Neuronal stem cell (in vitro differentiated cells): ENCODE data around the gene CNOT8.

Experiments
- DNase-seq: peaks from one replicate; pipeline ENCODE4 v3.0.0-alpha.2; 2013; ENCODE audit warnings: low spot score
- H2AFZ ChIP-seq: one replicate; pipeline ENCODE4 v1.6.1; 2013; ENCODE audit warnings: mild to moderate bottlenecking, low read length, inconsistent platforms
- H2AK5ac ChIP-seq: 2 replicates; pipeline ENCODE4 v1.6.1; 2013; ENCODE audit warnings: low read depth, mild to moderate bottlenecking, inconsistent platforms, low read length, moderate library complexity, mixed read lengths
- H2BK120ac ChIP-seq: 2 replicates; pipeline ENCODE4 v1.6.1; 2013; ENCODE audit warnings: low read depth, mild to moderate bottlenecking, inconsistent platforms, low read length, moderate library complexity, mixed read lengths
- H2BK12ac ChIP-seq: one replicate; pipeline ENCODE4 v1.6.1; 2013; ENCODE audit warnings: low read length, inconsistent platforms
- H2BK15ac ChIP-seq: 2 replicates; pipeline ENCODE4 v1.6.1; 2013; ENCODE audit warnings: mild to moderate bottlenecking, low read length, inconsistent platforms, mixed read lengths
- H2BK5ac ChIP-seq: one replicate; pipeline ENCODE4 v1.6.1; 2013; ENCODE audit warnings: inconsistent platforms, mild to moderate bottlenecking, low read length, moderate library complexity
- H3K14ac ChIP-seq: one replicate; pipeline ENCODE4 v1.6.1; 2013; ENCODE audit warnings: low read length, inconsistent platforms
- H3K18ac ChIP-seq: 2 replicates; pipeline ENCODE4 v1.6.1; 2013; ENCODE audit warnings: low read length, inconsistent platforms
- H3K23ac ChIP-seq: 2 replicates; pipeline ENCODE4 v1.6.1; 2013; ENCODE audit warnings: low read depth, mild to moderate bottlenecking, mixed read lengths, low read length, inconsistent platforms; ENCODE audit not compliant: poor library complexity
- H3K27ac ChIP-seq: replicated peaks from 3 replicates; pipeline ENCODE4 v1.5.1; 2013; ENCODE audit warnings: low read length, inconsistent platforms
- H3K27me3 ChIP-seq, 3 experiments: 2 replicates each; pipeline ENCODE4 v1.6.1; 2013; ENCODE audit warnings: low read length in 3 of 3, mild to moderate bottlenecking in 2 of 3, inconsistent platforms in 1 of 3, low read depth in 1 of 3, mixed read lengths in 1 of 3, moderate library complexity in 1 of 3; ENCODE audit not compliant: control insufficient read depth in 3 of 3, insufficient read depth in 3 of 3
- H3K36me3 ChIP-seq, 2 donors: replicated peaks in 1 of 2; 2 replicates each; pipeline ENCODE4 v1.6.1; 2013; ENCODE audit warnings: low read length in 2 of 2; ENCODE audit not compliant: control insufficient read depth in 2 of 2, insufficient read depth in 2 of 2
- H3K4ac ChIP-seq: 2 replicates; pipeline ENCODE4 v1.6.1; 2013; ENCODE audit warnings: inconsistent platforms, mild to moderate bottlenecking, low read length, moderate library complexity
- H3K4me1 ChIP-seq, 2 donors: 1 replicate in 1 of 2; 2 replicates in 1 of 2; pipeline ENCODE4 v1.6.1; 2013; ENCODE audit warnings: low read length in 2 of 2, low read depth in 1 of 2; ENCODE audit not compliant: control insufficient read depth in 2 of 2, insufficient read depth in 1 of 2
- H3K4me2 ChIP-seq: one replicate; pipeline ENCODE4 v1.6.1; 2013; ENCODE audit warnings: mild to moderate bottlenecking, low read length, inconsistent platforms; ENCODE audit not compliant: insufficient read depth, poor library complexity, severe bottlenecking
- H3K4me3 ChIP-seq, 2 donors: 2 replicates each; pipeline ENCODE4 v1.5.1; 2013; ENCODE audit warnings: low read length in 2 of 2, mild to moderate bottlenecking in 2 of 2, inconsistent platforms in 1 of 2, moderate library complexity in 1 of 2
- H3K79me1 ChIP-seq: one replicate; pipeline ENCODE4 v1.6.1; 2013; ENCODE audit warnings: low read depth, mild to moderate bottlenecking, inconsistent platforms, low read length, moderate library complexity
- H3K9ac ChIP-seq: one replicate; pipeline ENCODE4 v1.6.1; 2013; ENCODE audit warnings: mild to moderate bottlenecking, low read depth, low read length, inconsistent platforms; ENCODE audit not compliant: poor library complexity
- H3K9me3 ChIP-seq, 2 donors: replicated peaks in 1 of 2; 2 replicates each; pipeline versions ENCODE3 to v1.6.1; 2013; ENCODE audit warnings: low read length in 2 of 2, mild to moderate bottlenecking in 2 of 2, inconsistent platforms in 1 of 2, low read depth in 1 of 2, mixed read lengths in 1 of 2, moderate library complexity in 1 of 2; ENCODE audit not compliant: control insufficient read depth in 2 of 2, insufficient read depth in 1 of 2
- H4K8ac ChIP-seq: one replicate; pipeline ENCODE4 v1.6.1; 2013; ENCODE audit warnings: low read depth, mild to moderate bottlenecking, inconsistent platforms, low read length, moderate library complexity
- H4K91ac ChIP-seq: one replicate; pipeline ENCODE4 v1.6.1; 2013; ENCODE audit warnings: low read length, low read depth, mild to moderate bottlenecking, inconsistent platforms; ENCODE audit not compliant: poor library complexity
- WGBS, 2 donors: extraction: QIAGEN DNeasy Blood & Tissue Kit; methylation state at CpG; one replicate each; pipeline ENCODE4 v1.1.7; 2013; ENCODE audit warnings: missing lambda C conversion rate in 2 of 2, mixed read lengths in 1 of 2; ENCODE audit not compliant: insufficient read length in 2 of 2, insufficient replicate concordance in 1 of 2; ENCODE audit errors: extremely low coverage in 2 of 2; 5-methylcytosine and 5-hydroxymethylcytosine counted together

The CNOT8 gene

GRCh38 chr5:154842689-154843530, 15.5 kb upstream of the CNOT8 start:
- Histone ChIP-seq H2BK12ac (no peak overlapping the region), H2BK120ac (no peak overlapping the region), H3K9ac (no peak overlapping the region), H3K4me3 (no peak overlapping the region), H3K36me3 (peaks cover 0 to under 1% of the 10 kb centered on the region in 2 donors), H3K4ac (no peak overlapping the region), H3K9me3 (no peaks in the 10 kb centered on the region), H3K27ac (no peak overlapping the region), H3K27me3 (no peaks in the 10 kb centered on the region), H3K14ac (no peak overlapping the region), H2AFZ (no peak overlapping the region), H3K23ac (no peak overlapping the region), H3K18ac (no peak overlapping the region), H2BK15ac (no peak overlapping the region), H3K79me1 (no peaks in the 10 kb centered on the region), H2AK5ac (no peak overlapping the region), H3K4me2 (no peak overlapping the region), H4K8ac (no peak overlapping the region), H3K4me1 (no peaks in the 10 kb centered on the region), H4K91ac (no peak overlapping the region), H2BK5ac (no peak overlapping the region)
- no CpG with 5 or more reads among the region's 6 CpGs for WGBS, 2 donors
- no peak for DNase-seq

DNA sequence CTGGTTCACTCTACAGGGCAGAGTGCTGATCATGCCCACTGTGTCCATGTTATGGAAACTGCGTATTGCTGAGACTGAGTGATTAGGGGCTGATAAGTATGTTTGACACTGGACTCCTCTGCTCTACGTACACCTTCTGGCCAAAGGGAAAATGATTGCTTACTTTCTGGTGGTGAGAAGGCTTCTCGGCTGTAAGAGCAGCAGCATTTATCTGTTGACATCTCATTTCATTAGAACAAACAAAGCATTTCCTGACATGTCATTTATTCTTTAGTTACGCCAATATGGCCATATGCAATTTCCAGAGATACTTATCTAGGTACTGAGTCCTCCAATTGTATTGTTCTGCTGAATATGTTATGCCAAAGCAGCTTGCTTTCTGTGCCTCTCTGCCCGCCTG, 13.6 kb upstream of the CNOT8 start:
- Histone ChIP-seq H2BK5ac (no peak overlapping the region), H3K79me1 (no peaks in the 10 kb centered on the region), H3K4me3 (no peak overlapping the region), H2BK120ac (no peak overlapping the region), H3K27ac (no peak overlapping the region), H4K91ac (no peak overlapping the region), H3K4ac (no peak overlapping the region), H2BK15ac (no peak overlapping the region), H3K4me1 (peaks cover 2 to 5% of the 10 kb centered on the region in 2 donors), H3K9me3 (no peaks in the 10 kb centered on the region), H4K8ac (no peak overlapping the region), H3K18ac (no peak overlapping the region), H2AFZ (no peak overlapping the region), H2BK12ac (no peak overlapping the region), H3K36me3 (no peaks in the 10 kb centered on the region), H2AK5ac (no peak overlapping the region), H3K9ac (no peak overlapping the region), H3K23ac (no peak overlapping the region), H3K27me3 (no peaks in the 10 kb centered on the region), H3K4me2 (no peak overlapping the region), H3K14ac (no peak overlapping the region)
- DNase-seq, result no peak
- WGBS, 2 donors, result no CpG with 5 or more reads among the region's 5 CpGs

GRCh38 chr5:154849264-154849785, 9.1 kb upstream of the CNOT8 start:
- Histone ChIP-seq H3K23ac (no peak overlapping the region), H3K4me3 (peak overlapping the region in 1 of 2 donors; percentile 54)

DNA sequence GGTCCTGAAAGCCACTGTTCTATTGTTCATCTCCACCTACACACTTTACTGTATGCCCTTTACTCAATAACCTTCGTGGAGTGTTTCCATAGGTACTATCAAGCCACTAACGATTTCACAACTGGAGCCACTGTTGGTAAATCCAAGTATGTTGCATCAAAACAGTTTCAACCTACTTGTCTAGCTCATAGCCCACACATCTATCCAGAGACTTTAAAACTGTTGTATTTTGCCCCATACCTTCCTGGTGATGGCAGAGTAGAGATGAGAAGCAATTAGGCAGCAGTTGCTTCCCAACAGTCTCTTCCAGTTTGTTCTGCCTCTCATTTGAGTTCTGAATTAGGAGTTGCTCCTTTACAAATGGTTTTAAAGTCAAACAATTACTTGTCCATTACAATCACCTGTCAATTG, 8.6 kb upstream of the CNOT8 start:
- Histone ChIP-seq H3K9me3 (no peaks in the 10 kb centered on the region), H2BK12ac (no peak overlapping the region), H3K4me1 (peaks cover 2 to 10% of the 10 kb centered on the region in 2 donors), H3K4ac (no peak overlapping the region), H3K36me3 (no peaks in the 10 kb centered on the region), H3K14ac (no peak overlapping the region), H4K8ac (no peak overlapping the region), H3K79me1 (no peaks in the 10 kb centered on the region), H3K27ac (no peak overlapping the region), H2BK15ac (no peak overlapping the region), H3K4me3 (peak overlapping the region in 1 of 2 donors; percentile 54), H3K27me3 (no peaks in the 10 kb centered on the region), H2BK120ac (no peak overlapping the region), H3K18ac (no peak overlapping the region), H3K9ac (no peak overlapping the region), H2BK5ac (no peak overlapping the region), H2AK5ac (no peak overlapping the region), H2AFZ (peak overlapping the region; percentile 84), H3K4me2 (peak overlapping the region; percentile 81), H3K23ac (no peak overlapping the region), H4K91ac (no peak overlapping the region)
- WGBS, 2 donors, result no CpG with 5 or more reads among the region's 2 CpGs
- no peak for DNase-seq

More at GRCh38 chr5:154849264-154849785, 9.1 kb upstream of the CNOT8 start:
- Histone ChIP-seq H3K27ac (no peak overlapping the region), H2BK12ac (no peak overlapping the region), H3K9me3 (no peaks in the 10 kb centered on the region), H3K4me2 (peak overlapping the region; percentile 28), H2BK15ac (no peak overlapping the region), H3K4me1 (peaks cover 2 to 10% of the 10 kb centered on the region in 2 donors), H2BK5ac (no peak overlapping the region), H2AK5ac (no peak overlapping the region), H4K8ac (no peak overlapping the region), H3K9ac (no peak overlapping the region), H2BK120ac (no peak overlapping the region), H3K14ac (no peak overlapping the region), H3K4ac (no peak overlapping the region), H3K27me3 (no peaks in the 10 kb centered on the region), H3K36me3 (no peaks in the 10 kb centered on the region), H2AFZ (no peak overlapping the region), H3K79me1 (no peaks in the 10 kb centered on the region), H4K91ac (no peak overlapping the region), H3K18ac (no peak overlapping the region)
- DNase-seq, result no peak
- no CpG with 5 or more reads among the region's 6 CpGs for WGBS, 2 donors
